GM12875 (cell line): ENCODE results near the gene NOPCHAP1.

ENCODE experiments used
- H3K4me3 ChIP-seq: one replicate; pipeline ENCODE4 v1.5.1; 2011; ENCODE audit warnings: low read depth, low read length, control low read depth
- TF ChIP-seq, protein P1 (sequence below): IDR thresholded peaks from 2 replicates; pipeline ENCODE4 v1.5.1; 2011; ENCODE audit warnings: low read depth, mild to moderate bottlenecking, control low read depth, inconsistent platforms, low read length, moderate library complexity, borderline replicate concordance; ENCODE audit not compliant: insufficient read depth

The NOPCHAP1 gene

DNA sequence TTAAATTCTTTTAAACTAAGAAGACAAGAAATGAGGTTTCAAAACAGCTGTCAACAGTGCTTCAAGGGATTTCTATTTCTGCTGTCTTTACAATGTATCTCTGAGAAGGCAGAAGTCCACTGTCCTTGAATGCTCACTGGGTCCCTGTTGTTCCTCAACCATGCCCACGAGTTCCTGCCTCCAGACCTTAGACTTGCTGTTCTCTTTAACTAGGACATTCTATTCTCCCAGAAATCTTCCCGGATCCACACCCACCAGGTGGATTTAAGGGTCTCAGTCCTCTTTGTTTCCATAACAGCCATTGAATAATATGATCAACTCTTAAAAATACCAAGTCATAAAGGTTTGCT, 21.3 kb upstream of the NOPCHAP1 start:
- no peak overlapping the region for H3K4me3 ChIP-seq
- TF ChIP-seq, protein P1, sequence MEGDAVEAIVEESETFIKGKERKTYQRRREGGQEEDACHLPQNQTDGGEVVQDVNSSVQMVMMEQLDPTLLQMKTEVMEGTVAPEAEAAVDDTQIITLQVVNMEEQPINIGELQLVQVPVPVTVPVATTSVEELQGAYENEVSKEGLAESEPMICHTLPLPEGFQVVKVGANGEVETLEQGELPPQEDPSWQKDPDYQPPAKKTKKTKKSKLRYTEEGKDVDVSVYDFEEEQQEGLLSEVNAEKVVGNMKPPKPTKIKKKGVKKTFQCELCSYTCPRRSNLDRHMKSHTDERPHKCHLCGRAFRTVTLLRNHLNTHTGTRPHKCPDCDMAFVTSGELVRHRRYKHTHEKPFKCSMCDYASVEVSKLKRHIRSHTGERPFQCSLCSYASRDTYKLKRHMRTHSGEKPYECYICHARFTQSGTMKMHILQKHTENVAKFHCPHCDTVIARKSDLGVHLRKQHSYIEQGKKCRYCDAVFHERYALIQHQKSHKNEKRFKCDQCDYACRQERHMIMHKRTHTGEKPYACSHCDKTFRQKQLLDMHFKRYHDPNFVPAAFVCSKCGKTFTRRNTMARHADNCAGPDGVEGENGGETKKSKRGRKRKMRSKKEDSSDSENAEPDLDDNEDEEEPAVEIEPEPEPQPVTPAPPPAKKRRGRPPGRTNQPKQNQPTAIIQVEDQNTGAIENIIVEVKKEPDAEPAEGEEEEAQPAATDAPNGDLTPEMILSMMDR = no peak

- H3K4me3 ChIP-seq = no peak overlapping the region
- TF ChIP-seq, protein P1 = no peak
Observed at GRCh38 chr12:104966677-104967076, 19.4 kb upstream of the NOPCHAP1 start.

- H3K4me3 ChIP-seq = no peak overlapping the region
- TF ChIP-seq, protein P1 = no peak
Observed at GRCh38 chr12:104969343-104969742, 16.8 kb upstream of the NOPCHAP1 start.

GRCh38 chr12:104971306-104971705, 14.8 kb upstream of the NOPCHAP1 start:
- TF ChIP-seq, protein P1 = no peak
- H3K4me3 ChIP-seq = no peak overlapping the region

DNA sequence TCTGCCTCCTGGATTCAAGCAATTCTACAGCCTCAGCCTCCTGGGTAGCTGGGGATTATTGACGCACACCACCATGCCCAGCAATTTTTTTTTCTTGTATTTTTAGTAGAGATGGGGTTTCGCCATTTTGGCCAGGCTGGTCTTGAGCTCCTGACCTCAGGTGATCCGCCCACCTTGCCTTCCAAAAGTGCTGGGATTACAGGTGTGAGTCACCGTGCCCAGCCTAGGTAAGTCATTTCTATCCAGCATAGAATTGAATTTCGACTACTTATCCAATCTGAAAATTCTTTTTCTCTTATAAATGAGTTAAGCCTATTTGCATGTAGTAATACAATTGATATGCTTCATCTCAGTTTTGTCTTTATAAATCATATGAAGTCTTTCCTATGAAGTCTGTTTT, 12.9 kb upstream of the NOPCHAP1 start:
- no peak overlapping the region for H3K4me3 ChIP-seq
- TF ChIP-seq, protein P1 = no peak

DNA sequence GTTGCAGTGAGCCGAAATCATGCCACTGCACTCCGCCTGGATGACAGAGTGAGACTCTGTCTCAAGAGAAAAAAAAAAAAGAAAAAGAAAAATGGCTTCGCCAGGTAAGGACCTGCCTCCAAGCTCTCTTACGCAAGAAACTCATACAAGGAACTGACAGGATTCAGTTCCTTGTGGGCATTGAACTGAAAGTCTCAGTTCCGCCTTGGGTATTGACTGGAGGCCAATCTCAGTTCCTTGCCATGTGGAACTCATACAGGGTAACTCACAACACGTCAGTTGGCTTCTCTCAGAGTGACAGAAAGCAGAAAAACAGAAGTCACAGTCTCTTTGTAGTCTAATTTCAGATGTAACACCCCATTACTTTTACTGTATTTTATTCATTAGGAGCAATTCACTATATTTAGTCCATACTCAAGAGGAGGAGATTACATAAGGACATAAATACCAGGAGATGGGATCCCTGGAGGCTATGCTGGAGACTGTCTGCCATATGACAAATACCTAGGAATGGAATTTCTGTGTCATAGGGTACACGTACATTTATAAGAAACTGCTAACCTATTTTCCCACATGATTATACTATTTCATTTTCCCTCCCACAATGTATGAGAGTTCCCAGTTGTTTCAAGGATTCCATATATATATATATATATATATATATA, 11.4 kb upstream of the NOPCHAP1 start:
- peak overlapping the region; percentile 26 for H3K4me3 ChIP-seq
- TF ChIP-seq, protein P1 = no peak

DNA sequence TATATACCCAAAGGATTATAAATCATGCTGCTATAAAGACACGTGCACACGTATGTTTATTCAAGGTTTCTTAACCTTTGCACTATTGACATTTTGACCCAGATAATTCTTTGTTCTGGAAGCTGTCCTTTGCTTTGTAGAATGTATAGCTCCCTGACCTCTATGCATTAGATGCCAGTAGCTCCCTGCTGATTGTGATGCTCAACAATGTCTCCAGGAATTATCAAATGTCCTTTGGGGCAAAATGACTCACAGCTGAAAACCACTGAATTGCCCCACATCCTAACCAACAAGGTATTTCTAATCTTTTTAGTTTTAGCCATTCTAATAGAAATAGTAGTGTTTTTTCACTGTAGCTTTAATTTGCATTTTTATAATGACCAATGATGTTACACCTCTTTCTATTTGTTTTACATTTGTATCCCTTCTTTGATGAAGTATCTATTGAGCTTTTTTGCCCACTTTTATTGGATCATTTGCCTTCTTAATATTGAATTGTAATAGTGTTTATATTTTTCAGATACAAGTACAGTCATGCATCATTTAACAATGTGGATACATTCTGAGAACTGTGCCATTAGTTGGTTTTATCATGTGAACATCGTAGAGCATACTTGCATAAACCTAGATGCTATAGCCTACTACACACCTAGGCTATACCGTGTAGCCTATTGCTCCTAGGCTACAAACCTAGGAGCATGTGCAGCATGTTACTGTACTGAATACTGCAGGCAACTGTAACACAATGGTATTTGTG, 10.4 kb upstream of the NOPCHAP1 start:
- H3K4me3 ChIP-seq = no peak overlapping the region
- TF ChIP-seq, protein P1 = no peak
